Activated T-helper 17 cell treated with anti-CD3 and anti-CD28 coated beads, Interleukin-2, amount 50 U/mL, for 72 hours (primary cell): Measurements from ENCODE around the gene WRNIP1. TPM values are rescaled to one million over a fixed set of nuclear protein-coding genes. Genes with fewer than 3 reads are reported as not detected.
A peak's percentile ranks its signal among the peaks of the same experiment; 100 is the strongest.

ENCODE experiments used
- ATAC-seq: fragments of 150-1000 bp; cut with Tn5 transposase; replicated peaks from 2 replicates; pipeline ENCODE4 v1.10.0; 2021; ENCODE audit warnings: mild to moderate bottlenecking, moderate library complexity
- H3K27ac Mint-ChIP-seq: one replicate; pipeline ENCODE4 v1.8.0; 2022; ENCODE audit warnings: mixed read lengths
- H3K27me3 Mint-ChIP-seq: one replicate; pipeline ENCODE4 v1.8.0; 2022; ENCODE audit warnings: mixed read lengths
- H3K36me3 Mint-ChIP-seq: one replicate; pipeline ENCODE4 v1.8.0; 2022; ENCODE audit warnings: low read depth, mild to moderate bottlenecking, mixed read lengths
- H3K4me1 Mint-ChIP-seq: one replicate; pipeline ENCODE4 v1.8.0; 2022; ENCODE audit warnings: mixed read lengths
- H3K4me3 Mint-ChIP-seq: one replicate; pipeline ENCODE4 v1.8.0; 2022; ENCODE audit warnings: mild to moderate bottlenecking, mixed read lengths
- H3K9me3 Mint-ChIP-seq: one replicate; pipeline ENCODE4 v1.8.0; 2022; ENCODE audit warnings: mixed read lengths
- total RNA-seq, 2 donors: library from RNA; stranded (reverse); gene quantifications; one replicate each; pipeline ENCODE4 v1.2.3, GENCODE V29; 2022

The WRNIP1 gene
- total RNA-seq, 2 donors from 2014 or later: 30.4 to 48.5 TPM

GRCh38 chr6:2733736-2734480 is 31.3 kb upstream of the WRNIP1 start:
- no peak overlapping the region for H3K4me3 Mint-ChIP-seq
- H3K4me1 Mint-ChIP-seq: peaks cover 4% of the 10 kb centered on the region
- H3K36me3 Mint-ChIP-seq: no peaks in the 10 kb centered on the region
- ATAC-seq: no peak
- no peak overlapping the region for H3K27ac Mint-ChIP-seq
- peaks cover 12% of the 10 kb centered on the region for H3K27me3 Mint-ChIP-seq
- no peaks in the 10 kb centered on the region for H3K9me3 Mint-ChIP-seq

- H3K36me3 Mint-ChIP-seq: no peaks in the 10 kb centered on the region
- peaks cover 9% of the 10 kb centered on the region for H3K27me3 Mint-ChIP-seq
- no peak overlapping the region for H3K4me3 Mint-ChIP-seq
- H3K27ac Mint-ChIP-seq: no peak overlapping the region
- peaks cover 4% of the 10 kb centered on the region for H3K4me1 Mint-ChIP-seq
- no peaks in the 10 kb centered on the region for H3K9me3 Mint-ChIP-seq
- no peak for ATAC-seq
Measured at GRCh38 chr6:2734488-2735166, 30.6 kb upstream of the WRNIP1 start.

- Mint-ChIP-seq H3K4me3 (no peak overlapping the region), H3K4me1 (peaks cover 4% of the 10 kb centered on the region)
- ATAC-seq: peak; percentile 25
Measured at GRCh38 chr6:2737885-2738284, 27.3 kb upstream of the WRNIP1 start.

GRCh38 chr6:2738373-2738979 is 26.7 kb upstream of the WRNIP1 start:
- Mint-ChIP-seq H3K27ac (no peak overlapping the region), H3K9me3 (no peaks in the 10 kb centered on the region), H3K27me3 (no peaks in the 10 kb centered on the region), H3K36me3 (no peaks in the 10 kb centered on the region), H3K4me3 (no peak overlapping the region), H3K4me1 (no peaks in the 10 kb centered on the region)
- peak; percentile 43 for ATAC-seq

More at GRCh38 chr6:2737885-2738284, 27.3 kb upstream of the WRNIP1 start:
- H3K27me3 Mint-ChIP-seq: no peaks in the 10 kb centered on the region
- no peaks in the 10 kb centered on the region for H3K36me3 Mint-ChIP-seq
- no peak overlapping the region for H3K27ac Mint-ChIP-seq
- H3K9me3 Mint-ChIP-seq: no peaks in the 10 kb centered on the region

- Mint-ChIP-seq H3K36me3 (no peaks in the 10 kb centered on the region), H3K27ac (no peak overlapping the region), H3K27me3 (no peaks in the 10 kb centered on the region), H3K4me3 (no peak overlapping the region), H3K4me1 (no peaks in the 10 kb centered on the region), H3K9me3 (no peaks in the 10 kb centered on the region)
- ATAC-seq: peak; percentile 83
Measured at GRCh38 chr6:2739335-2739734, 25.9 kb upstream of the WRNIP1 start.

- Mint-ChIP-seq H3K4me1 (no peaks in the 10 kb centered on the region), H3K27me3 (no peaks in the 10 kb centered on the region), H3K36me3 (no peaks in the 10 kb centered on the region), H3K27ac (peak overlapping the region; percentile 13), H3K4me3 (no peak overlapping the region), H3K9me3 (no peaks in the 10 kb centered on the region)
- no peak for ATAC-seq
Measured at GRCh38 chr6:2740581-2740980, 24.6 kb upstream of the WRNIP1 start.

GRCh38 chr6:2741756-2742155 is 23.4 kb upstream of the WRNIP1 start:
- no peaks in the 10 kb centered on the region for H3K36me3 Mint-ChIP-seq
- no peak overlapping the region for H3K4me3 Mint-ChIP-seq
- H3K27me3 Mint-ChIP-seq: no peaks in the 10 kb centered on the region
- no peak overlapping the region for H3K27ac Mint-ChIP-seq
- no peak for ATAC-seq
- H3K9me3 Mint-ChIP-seq: no peaks in the 10 kb centered on the region
- no peaks in the 10 kb centered on the region for H3K4me1 Mint-ChIP-seq

GRCh38 chr6:2743280-2744208 is 21.6 kb upstream of the WRNIP1 start:
- Mint-ChIP-seq H3K4me3 (no peak overlapping the region), H3K4me1 (no peaks in the 10 kb centered on the region), H3K36me3 (no peaks in the 10 kb centered on the region), H3K9me3 (no peaks in the 10 kb centered on the region), H3K27me3 (no peaks in the 10 kb centered on the region), H3K27ac (no peak overlapping the region)
- ATAC-seq: no peak

GRCh38 chr6:2744209-2744771 is 20.9 kb upstream of the WRNIP1 start:
- Mint-ChIP-seq H3K27ac (no peak overlapping the region), H3K4me3 (no peak overlapping the region), H3K9me3 (no peaks in the 10 kb centered on the region), H3K36me3 (no peaks in the 10 kb centered on the region), H3K4me1 (no peaks in the 10 kb centered on the region), H3K27me3 (no peaks in the 10 kb centered on the region)
- ATAC-seq: no peak

- Mint-ChIP-seq H3K9me3 (no peaks in the 10 kb centered on the region), H3K4me1 (no peaks in the 10 kb centered on the region), H3K27ac (no peak overlapping the region), H3K4me3 (no peak overlapping the region), H3K36me3 (no peaks in the 10 kb centered on the region), H3K27me3 (no peaks in the 10 kb centered on the region)
- no peak for ATAC-seq
Measured at GRCh38 chr6:2744778-2745177, 20.4 kb upstream of the WRNIP1 start.

- Mint-ChIP-seq H3K4me3 (no peak overlapping the region), H3K36me3 (no peaks in the 10 kb centered on the region)
- no peak for ATAC-seq
Measured at GRCh38 chr6:2745246-2745645, 19.9 kb upstream of the WRNIP1 start.

GRCh38 chr6:2746557-2747061 is 18.6 kb upstream of the WRNIP1 start:
- no peaks in the 10 kb centered on the region for H3K36me3 Mint-ChIP-seq
- no peaks in the 10 kb centered on the region for H3K9me3 Mint-ChIP-seq
- H3K27ac Mint-ChIP-seq: no peak overlapping the region
- no peak overlapping the region for H3K4me3 Mint-ChIP-seq
- ATAC-seq: no peak
- peaks cover 5% of the 10 kb centered on the region for H3K27me3 Mint-ChIP-seq
- no peaks in the 10 kb centered on the region for H3K4me1 Mint-ChIP-seq

More at GRCh38 chr6:2745246-2745645, 19.9 kb upstream of the WRNIP1 start:
- Mint-ChIP-seq H3K27ac (no peak overlapping the region), H3K27me3 (no peaks in the 10 kb centered on the region), H3K4me1 (no peaks in the 10 kb centered on the region), H3K9me3 (no peaks in the 10 kb centered on the region)

- H3K4me1 Mint-ChIP-seq: no peaks in the 10 kb centered on the region
- ATAC-seq: no peak
- no peaks in the 10 kb centered on the region for H3K36me3 Mint-ChIP-seq
- H3K4me3 Mint-ChIP-seq: no peak overlapping the region
- no peaks in the 10 kb centered on the region for H3K9me3 Mint-ChIP-seq
- peaks cover 9% of the 10 kb centered on the region for H3K27me3 Mint-ChIP-seq
- no peak overlapping the region for H3K27ac Mint-ChIP-seq
Measured at GRCh38 chr6:2748183-2748582, 17.0 kb upstream of the WRNIP1 start.
